Measurements from ENCODE around the gene IQCK.
A peak's percentile ranks its signal among the peaks of the same experiment; 100 is the strongest.

IQCK gene

DNA sequence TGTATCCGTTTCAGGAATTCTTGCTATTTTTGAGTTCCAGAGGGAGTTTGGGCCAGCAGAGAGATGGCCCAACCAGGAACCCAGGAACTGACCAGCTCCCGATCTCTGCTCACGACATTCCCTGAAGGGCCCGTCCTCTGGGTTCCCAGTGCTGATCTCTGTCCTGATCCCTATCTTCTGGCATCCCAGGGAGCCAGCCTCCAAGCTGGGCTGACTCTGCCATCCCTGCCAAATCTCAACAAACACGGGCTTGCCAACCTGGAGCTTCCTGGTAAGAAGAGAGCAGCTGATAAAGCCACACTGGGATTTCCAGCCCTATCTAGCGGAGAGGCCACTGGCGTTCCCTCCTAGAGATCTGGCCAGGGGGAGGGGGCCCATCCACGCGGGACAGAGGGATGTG is 150.3 kb downstream of the IQCK start:
- no peak for DNase-seq

GRCh38 chr16:19871721-19872120 is 153.7 kb downstream of the IQCK start:
- no peak for DNase-seq

DNA sequence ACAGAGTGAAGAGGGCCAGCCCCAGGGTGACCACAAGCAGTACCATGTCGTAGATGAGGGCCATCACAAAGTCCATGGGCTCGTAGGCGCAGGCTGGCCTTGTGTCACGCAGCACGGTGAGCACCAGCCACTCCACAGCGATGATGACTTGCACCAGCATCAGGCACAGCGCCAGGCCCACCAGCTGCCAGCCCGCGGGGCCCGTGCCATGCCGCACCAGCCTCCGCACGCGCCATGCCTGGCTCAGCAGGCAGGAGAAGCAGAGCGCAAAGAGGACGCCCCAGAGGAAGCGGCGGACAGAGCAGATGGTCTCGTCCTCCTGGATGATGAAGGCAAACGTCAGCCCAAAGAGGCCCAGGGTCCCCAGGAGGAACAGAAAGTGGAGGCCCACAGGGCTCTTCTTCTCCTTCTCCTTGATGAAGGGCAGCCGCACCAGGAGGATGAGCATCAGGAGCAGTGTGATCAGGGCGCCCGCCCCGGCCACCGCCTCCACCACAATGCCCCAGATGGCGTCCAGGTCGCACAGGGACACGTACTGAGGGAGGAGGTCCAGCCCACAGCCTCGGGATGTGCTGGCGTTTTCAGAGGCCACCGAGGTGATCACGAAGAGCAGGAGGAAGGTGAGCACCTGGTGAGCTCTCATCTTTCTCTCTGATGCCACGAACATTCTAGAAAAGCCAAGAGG is 154.2 kb downstream of the IQCK start:
- DNase-seq, result no peak

GRCh38 chr16:19872935-19873334 is 154.9 kb downstream of the IQCK start:
- no peak for DNase-seq

- no peak for DNase-seq
Measured at GRCh38 chr16:19874026-19874425, 156.0 kb downstream of the IQCK start.

DNA sequence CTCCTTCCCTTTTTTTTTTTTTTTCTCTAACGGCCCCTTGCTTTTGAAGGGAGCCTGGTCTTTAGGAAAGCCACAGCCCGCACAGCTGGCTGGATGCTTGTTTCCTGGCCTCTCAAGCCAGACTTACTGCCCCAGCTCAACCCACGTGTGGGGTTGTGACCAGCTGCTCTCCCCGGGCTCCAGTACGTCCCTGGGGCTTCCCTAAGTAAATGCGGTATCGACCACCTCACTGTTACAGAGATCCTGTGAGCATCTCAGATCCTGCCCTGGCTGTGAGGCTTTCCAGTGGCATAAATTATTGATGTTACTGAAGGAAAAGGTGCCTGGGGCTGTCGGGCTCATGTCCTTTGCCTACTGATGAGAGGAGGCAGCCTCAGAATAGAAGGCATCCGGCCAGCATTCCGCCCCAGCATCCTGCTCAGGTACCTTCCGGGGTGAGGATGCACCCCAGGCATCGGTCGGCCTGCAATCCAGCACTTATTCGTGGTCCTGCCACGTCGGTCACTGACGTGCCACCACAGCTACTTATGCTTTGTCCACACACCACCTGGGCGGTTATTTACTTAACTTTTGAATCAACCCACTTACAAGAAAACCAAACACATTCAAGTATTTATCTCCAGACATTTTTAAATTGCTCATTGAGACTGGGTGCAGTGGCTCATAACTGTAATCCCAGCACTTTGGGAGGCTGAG is 156.9 kb downstream of the IQCK start:
- DNase-seq, result no peak

- DNase-seq, result no peak
Measured at GRCh38 chr16:19875900-19876299, 157.8 kb downstream of the IQCK start.

DNA sequence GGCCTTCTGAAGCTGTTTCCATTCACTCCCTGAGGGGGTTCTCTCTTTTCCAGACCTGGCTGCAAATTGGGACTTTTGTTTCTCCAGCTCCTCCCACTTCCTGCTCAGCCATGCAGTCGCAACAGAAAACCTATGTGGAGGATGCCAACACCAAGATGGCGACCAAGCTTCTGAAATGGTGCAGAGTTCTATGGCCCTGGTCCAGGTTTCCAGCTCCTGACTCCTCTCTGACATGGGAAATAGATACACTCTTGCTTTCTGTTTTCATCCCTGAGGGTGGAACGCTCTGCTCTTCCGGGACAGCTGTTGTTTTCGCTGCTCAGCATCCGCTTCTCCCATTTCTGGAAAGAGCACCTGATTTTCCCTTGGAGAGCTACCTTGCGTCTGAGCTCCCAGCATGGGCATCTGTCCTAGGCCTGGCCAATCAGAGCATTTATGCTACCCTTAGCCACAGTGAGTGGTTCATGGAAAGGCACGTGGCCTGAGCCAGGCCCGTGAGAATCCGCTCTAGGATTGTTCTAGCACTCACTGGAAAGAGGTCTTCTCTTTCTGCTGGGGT is 158.5 kb downstream of the IQCK start:
- no peak for DNase-seq

DNA sequence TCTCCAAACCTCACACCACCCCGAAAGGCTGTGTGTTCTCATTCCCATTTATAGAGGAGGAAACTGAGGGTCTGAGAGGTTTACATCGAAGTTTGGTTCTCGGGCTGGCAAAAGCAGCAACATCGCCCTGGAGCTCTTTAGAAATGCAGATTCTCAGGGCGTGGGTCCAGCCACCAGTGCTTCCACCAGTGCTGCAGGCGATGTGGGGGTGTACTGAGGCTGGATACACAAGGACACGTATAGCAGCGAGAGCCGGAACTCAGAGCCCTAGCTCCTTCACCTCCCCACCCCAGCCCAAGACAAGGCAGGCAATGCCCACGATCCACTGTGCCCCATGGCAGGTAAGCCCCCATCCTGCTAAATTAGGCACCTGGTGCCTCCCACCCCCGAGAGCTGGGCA is 160.7 kb downstream of the IQCK start:
- no peak for DNase-seq

DNA sequence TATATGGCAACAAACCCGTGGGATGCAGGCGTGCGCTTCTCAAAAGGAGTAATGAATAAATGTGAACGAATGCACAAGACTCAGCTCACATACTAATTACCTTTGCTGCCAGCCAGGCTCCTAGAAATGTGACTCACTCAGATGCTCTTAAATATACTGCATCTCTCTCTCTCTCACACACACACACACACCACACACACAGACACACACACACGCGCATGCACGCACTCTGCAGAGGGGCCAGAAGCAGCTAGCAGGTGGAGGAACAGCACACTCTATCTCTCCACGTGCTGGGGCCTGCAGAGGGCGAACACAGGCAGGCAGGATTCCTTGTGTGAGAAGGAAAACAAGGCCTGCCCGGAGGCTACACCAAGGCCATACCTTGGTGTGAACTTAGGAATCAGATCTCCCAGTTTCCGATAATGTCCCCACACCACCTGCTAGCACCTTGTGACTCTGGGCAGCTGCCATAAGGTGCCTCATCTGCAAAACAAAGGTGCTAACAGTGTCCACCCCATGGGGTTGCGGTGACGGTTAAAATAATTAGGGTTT is 161.2 kb downstream of the IQCK start:
- DNase-seq, result peak; percentile 65

DNA sequence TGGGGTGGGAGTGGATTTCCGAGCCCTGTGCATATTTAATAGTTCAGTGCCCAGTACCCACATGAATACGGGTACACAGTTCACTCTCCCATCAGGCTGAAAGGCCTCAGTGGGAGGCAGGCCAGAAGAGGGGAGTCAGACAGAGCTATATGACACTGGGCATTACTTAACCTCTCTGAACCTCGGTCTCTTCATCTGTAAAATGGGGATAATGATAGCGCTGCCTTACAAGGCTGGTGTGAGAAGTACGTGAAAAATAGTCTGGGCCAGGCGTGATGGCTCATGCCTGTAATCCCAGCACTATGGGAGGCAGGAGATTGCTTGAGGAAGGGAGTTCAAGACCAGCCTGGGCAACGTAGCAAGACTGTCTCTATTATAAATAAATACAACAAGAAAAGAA is 163.0 kb downstream of the IQCK start:
- DNase-seq, result no peak

DNA sequence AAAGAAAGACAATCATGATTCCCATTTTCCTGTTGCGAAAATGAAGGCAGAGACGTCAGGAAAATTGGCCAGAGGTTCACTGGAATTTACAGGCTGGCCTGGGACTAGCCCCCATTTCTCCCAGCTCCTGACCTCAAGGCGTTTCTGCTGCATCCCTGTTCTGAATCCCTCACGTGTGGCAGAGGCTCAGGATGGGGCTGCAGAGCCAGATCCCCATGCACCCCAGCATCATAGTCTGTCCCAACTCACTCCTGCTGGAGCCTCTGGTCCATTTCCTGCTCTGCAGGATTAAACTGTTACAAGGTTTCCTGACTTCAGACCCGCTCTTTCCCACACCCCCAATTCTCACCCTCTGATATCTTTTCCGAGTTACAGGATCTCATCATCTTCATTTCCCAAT is 163.7 kb downstream of the IQCK start:
- no peak for DNase-seq

DNA sequence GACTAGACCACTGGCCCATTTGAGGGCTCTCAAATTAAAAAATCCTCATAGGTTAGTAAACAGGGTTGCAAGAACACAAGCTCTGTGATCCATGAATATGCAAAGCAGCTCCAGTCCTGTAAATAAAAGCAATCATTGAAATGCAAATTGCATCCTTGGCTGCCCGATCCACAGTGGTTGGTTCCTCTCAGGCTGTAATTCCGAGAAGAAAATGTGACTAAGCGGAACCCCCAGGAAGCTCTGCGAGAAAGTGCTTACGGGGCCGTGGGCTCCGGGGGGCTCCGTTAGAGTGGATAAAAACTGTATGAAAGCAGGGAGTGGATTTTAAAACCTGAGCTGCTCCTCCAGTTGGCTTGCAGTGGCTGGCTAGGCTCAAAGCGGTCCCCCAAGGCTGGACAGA is 164.1 kb downstream of the IQCK start:
- no peak for DNase-seq

DNA sequence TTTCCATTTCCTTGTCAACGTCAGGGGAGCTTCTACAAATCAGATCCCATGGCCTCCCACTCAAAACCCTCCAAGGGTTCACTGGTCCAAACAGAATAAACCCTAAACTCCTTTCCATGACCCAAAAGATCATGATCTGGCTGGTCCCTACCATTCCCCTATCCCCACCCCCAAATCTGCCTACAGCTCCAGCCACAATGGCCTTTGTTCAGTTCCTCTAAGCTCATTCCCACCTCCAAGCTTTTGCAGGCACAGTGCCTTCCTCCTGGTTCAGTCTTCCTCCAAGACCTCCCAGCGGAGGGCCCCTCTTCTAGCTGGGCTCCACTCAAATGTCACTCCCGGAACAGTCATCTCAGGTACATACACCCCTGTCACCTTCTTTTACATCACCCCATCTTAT is 164.6 kb downstream of the IQCK start:
- DNase-seq, result no peak

GRCh38 chr16:19883296-19883965 is 165.4 kb downstream of the IQCK start:
- no peak for DNase-seq

DNA sequence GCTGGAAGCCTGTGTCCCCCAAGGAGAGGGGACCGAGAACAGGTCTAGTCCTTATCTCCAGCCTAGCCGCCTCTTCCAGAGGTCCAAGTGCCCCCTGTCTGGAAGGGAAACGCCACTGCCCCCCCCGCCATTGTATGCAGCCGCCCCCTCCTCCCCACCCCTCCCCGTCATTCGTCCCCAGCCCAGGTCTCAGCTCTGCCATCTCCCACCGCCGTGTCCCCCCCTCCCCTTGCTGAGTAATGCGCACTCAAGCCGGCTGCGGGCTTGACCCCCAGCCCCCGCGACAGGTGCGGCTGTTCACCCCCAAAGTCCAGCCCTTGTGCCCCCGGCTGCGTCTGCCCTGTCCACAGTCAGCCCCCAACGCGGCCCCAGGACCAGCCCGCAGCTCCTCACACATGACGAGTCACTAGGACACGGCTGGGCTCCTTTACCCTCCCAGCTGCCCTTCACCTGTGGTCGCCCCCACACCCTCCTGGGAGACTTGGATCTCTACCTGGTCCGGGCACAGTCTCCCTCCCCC is 166.0 kb downstream of the IQCK start:
- DNase-seq, result no peak

- no peak for DNase-seq
Measured at GRCh38 chr16:19884611-19885450, 166.8 kb downstream of the IQCK start, which contains the start of gene GPRC5B. TSS of gene GPRC5B (minus strand) at chr16:19884848. CDS start at chr16:19872845, 12,003 bp downstream.

GRCh38 chr16:19885451-19886072 is 167.5 kb downstream of the IQCK start:
- no peak for DNase-seq

DNA sequence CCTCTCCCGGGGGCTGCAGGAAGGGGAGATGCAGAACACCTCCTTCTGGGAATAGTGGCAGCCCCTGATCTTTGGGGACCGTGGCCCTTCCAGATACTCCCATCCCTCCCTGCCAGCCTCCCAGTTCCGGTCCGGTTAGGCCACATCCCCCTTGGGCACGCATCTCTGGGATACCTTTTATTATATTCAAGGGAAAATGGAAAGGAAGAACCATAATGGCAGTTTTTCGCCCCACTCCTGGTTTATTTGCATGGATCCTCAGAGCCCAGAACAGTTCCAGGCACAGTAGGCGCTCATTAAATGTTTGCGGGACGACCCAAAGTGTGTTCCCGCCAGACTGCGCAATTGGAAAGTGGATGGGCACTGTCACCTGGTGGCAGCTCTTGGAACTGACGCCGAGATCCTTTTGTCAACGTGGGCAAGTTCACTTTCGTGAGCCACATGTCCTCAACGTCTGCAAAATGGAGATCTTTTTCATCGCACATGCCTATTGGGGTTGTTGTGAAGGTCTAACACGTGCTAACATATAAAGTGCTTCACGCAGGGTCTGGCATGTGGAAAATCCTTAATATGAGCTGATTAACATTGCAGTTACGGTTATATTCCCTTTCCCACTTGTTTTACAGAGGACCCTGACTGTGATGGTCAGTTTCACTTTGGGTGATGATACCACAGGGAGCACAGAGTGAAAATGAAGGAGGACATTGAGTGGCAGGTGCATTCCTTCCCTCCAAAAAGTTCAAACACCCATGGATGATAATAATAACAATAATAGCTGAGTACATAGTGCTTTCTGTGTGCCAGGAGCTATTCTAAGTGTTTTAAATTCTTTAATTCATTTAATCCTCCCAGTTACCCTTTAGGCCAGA is 168.2 kb downstream of the IQCK start:
- no peak for DNase-seq

DNA sequence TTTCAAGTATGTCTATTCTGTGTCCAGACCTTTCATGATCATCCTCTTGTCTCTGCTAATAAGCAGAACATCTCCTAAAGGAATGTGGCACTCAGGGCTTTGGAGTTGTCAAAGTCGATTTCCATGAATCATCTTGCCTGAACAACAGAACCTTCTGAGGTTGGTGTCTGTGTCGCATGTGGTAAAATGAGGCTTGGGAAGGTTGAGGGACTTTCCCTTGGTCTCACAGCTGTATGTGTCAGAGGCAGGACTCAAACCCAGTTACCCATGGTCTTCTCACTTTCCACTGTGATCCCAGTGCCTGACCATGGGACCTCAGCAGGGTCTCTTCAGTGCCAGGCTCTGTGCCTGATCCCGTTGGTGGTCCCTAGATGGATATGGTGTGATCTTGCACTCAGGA is 170.8 kb downstream of the IQCK start:
- no peak for DNase-seq

GRCh38 chr16:19890901-19891300 is 172.8 kb downstream of the IQCK start:
- DNase-seq, result no peak

Measured in NCI-H1436 treated with DMSO at 0.1 percent for 48 hours (cell line).